ENCODE data around the gene MUC4.

- no peak for TF ChIP-seq GATA2 (CRISPR knock-in tag; IDR thresholded peaks at IDR 0.05)
- TF ChIP-seq CTCF (IDR thresholded peaks at IDR 0.05) = no peak
- no peak for TF ChIP-seq POLR2AphosphoS5 (IDR thresholded peaks at IDR 0.05; ENCODE audit: low read depth, low read length)
- TF ChIP-seq EP300 (IDR thresholded peaks at IDR 0.05; ENCODE audit: borderline replicate concordance in 1 of 2, low read depth in 1 of 2, low read length in 1 of 2) = no peak
- no peak for TF ChIP-seq RCOR1 (IDR thresholded peaks at IDR 0.05; ENCODE audit: low read length)
- no peak for TF ChIP-seq TCF12 (IDR thresholded peaks at IDR 0.05)
- TF ChIP-seq EZH2phosphoT487 (IDR thresholded peaks at IDR 0.05; ENCODE audit: borderline replicate concordance, low read depth) = no peak
- no peak for TF ChIP-seq RFX5 (IDR thresholded peaks at IDR 0.05; ENCODE audit: low read length)
- no peak for TF ChIP-seq RAD21 (IDR thresholded peaks at IDR 0.05; ENCODE audit: low read length)
Observed at GRCh38 chr3:195736866-195737490, 74.8 kb downstream of the MUC4 start.
